ENCODE measurements around the gene PABPN1L. TPM values are rescaled to one million over a fixed set of nuclear protein-coding genes. Genes with fewer than 3 reads are reported as not detected.

The PABPN1L gene
- total and polyA plus RNA-seq, 2 of the 4 experiments (the other 2 are of a cell fraction): not detected

GRCh38 chr16:88815901-88816589, 50.4 kb downstream of the PABPN1L start (continued):
- TF ChIP-seq FOS (IDR thresholded peaks at IDR 0.05; ENCODE audit: low read depth, low read length): no peak
- TF ChIP-seq, protein P1, sequence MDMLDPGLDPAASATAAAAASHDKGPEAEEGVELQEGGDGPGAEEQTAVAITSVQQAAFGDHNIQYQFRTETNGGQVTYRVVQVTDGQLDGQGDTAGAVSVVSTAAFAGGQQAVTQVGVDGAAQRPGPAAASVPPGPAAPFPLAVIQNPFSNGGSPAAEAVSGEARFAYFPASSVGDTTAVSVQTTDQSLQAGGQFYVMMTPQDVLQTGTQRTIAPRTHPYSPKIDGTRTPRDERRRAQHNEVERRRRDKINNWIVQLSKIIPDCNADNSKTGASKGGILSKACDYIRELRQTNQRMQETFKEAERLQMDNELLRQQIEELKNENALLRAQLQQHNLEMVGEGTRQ (IDR thresholded peaks at IDR 0.05; ENCODE audit: low read depth, low read length): no peak
- TF ChIP-seq RAD21 (IDR thresholded peaks at IDR 0.05; ENCODE audit: low read length): peak; percentile 69

GRCh38 chr16:88815227-88815626, 51.2 kb downstream of the PABPN1L start:
- no peak for TF ChIP-seq ELK1 (IDR thresholded peaks at IDR 0.05; ENCODE audit: borderline replicate concordance, low read depth, low read length)
- TF ChIP-seq RAD21 (IDR thresholded peaks at IDR 0.05; ENCODE audit: low read length): no peak
- no peak overlapping the region for H3K56ac ChIP-seq (ENCODE audit: extremely low read depth, insufficient read depth, low read length)
- no peak overlapping the region for H2BK15ac ChIP-seq (ENCODE audit: low read depth, low read length)
- ChIA-PET POLR2A (ENCODE audit: unreplicated experiment) (no interaction called here), CTCF (interaction anchor here (1.7 kb wide), 1 partner anchor 42 kb away, joined by 4 read pairs; no protein-coding TSS in a partner anchor)
- no peaks in the 10 kb centered on the region for H3K9me3 ChIP-seq (ENCODE audit: control insufficient read depth, insufficient read depth, low read length)
- 100% methylated on average over 1 of the region's 10 CpGs; no CpG with 5 or more reads in 1 of the 2 experiments for WGBS, 2 experiments (ENCODE audit: extremely low coverage in 2 of 2, insufficient read length in 1 of 2)
- no peak overlapping the region for H2BK20ac ChIP-seq (ENCODE audit: low read depth, low read length)
- H2BK5ac ChIP-seq (ENCODE audit: low read depth, low read length, poor library complexity, severe bottlenecking): no peak overlapping the region
- H2AK9ac ChIP-seq (replicated peaks; ENCODE audit: low read depth, low read length, poor library complexity): no peak overlapping the region
- intact Hi-C loops (cut with micrococcal nuclease): no loop called here
- H4K8ac ChIP-seq (ENCODE audit: low read depth in 2 of 2, low read length in 2 of 2): no peak overlapping the region
- no peaks in the 10 kb centered on the region for H3K27me3 ChIP-seq (ENCODE audit: control insufficient read depth, insufficient read depth, low read length)
- no peak overlapping the region for H4K91ac ChIP-seq (ENCODE audit: insufficient read depth, low read depth, low read length)
- no peak overlapping the region for H2AK5ac ChIP-seq (ENCODE audit: low read depth, low read length)
- no peak overlapping the region for H3K27ac ChIP-seq (ENCODE audit: insufficient read depth, low read length)
- in situ Hi-C loops (cut with MboI; ENCODE audit: low sequenced_read_pairs): no loop called here
- no peak overlapping the region for H2AFZ ChIP-seq (replicated peaks; ENCODE audit: low read length, poor library complexity)
- DNase-seq: no peak
- no peak overlapping the region for H3K18ac ChIP-seq (ENCODE audit: low read depth, low read length)
- H4K20me1 ChIP-seq (ENCODE audit: insufficient read depth, low read length): peaks cover 10% of the 10 kb centered on the region
- H3K14ac ChIP-seq (replicated peaks; ENCODE audit: low read depth, low read length): no peak overlapping the region
- peaks cover 20% of the 10 kb centered on the region for H3K4me1 ChIP-seq (ENCODE audit: control insufficient read depth, insufficient read depth, low read length)
- H3K23ac ChIP-seq (ENCODE audit: low read depth, low read length): no peak overlapping the region
- dilution Hi-C loops (cut with HindIII; ENCODE audit: low sequenced_read_pairs, unreplicated experiment): no loop called here
- no TSS peak for BruUV-seq (replicated peaks)
- no peak overlapping the region for H3K4me3 ChIP-seq (ENCODE audit: insufficient read depth, low read depth, low read length)
- H3K9ac ChIP-seq (ENCODE audit: low read depth, low read length): no peak overlapping the region
- H3K79me1 ChIP-seq (ENCODE audit: low read depth in 1 of 2, low read length in 2 of 2): peaks cover 0 to 14% of the 10 kb centered on the region in 2 experiments; a peak in 2 of 4 replicates
- H3K9me1 ChIP-seq (ENCODE audit: insufficient read depth, low read length): peaks cover 5% of the 10 kb centered on the region
- peaks cover under 1% of the 10 kb centered on the region; the same call in 1 of the 2 replicates for H3K36me3 ChIP-seq (ENCODE audit: control insufficient read depth, insufficient read depth, low read length)
- ATAC-seq (ENCODE audit: low read depth): no peak
- no peak overlapping the region for H2BK120ac ChIP-seq (ENCODE audit: low read depth, low read length)
- H3K4ac ChIP-seq (ENCODE audit: low read depth, low read length): no peak overlapping the region
- no peak overlapping the region for H4K5ac ChIP-seq (ENCODE audit: low read depth, low read length)
- H3K4me2 ChIP-seq (ENCODE audit: low read depth, low read length): no peak overlapping the region

Measured in IMR-90 (cell line).